Thyroid gland (tissue), 4 donors: ENCODE results near the gene PDGFA. TPM values are rescaled to one million over a fixed set of nuclear protein-coding genes. Genes with fewer than 3 reads are reported as not detected.

Experiments
- DNase-seq, 2 donors: peaks; one replicate each; pipeline ENCODE4 v3.0.0-alpha.2; 2019
- H3K27ac ChIP-seq, 3 donors: fragments of 200-600 bp; sonication (generic); 1 replicate in 2 of 3; 2 replicates in 1 of 3; pipeline ENCODE4 v1.5.1; 2016 to 2019; ENCODE audit warnings: mild to moderate bottlenecking in 1 of 3, moderate library complexity in 1 of 3
- H3K27me3 ChIP-seq: fragments of 200-600 bp; sonication (generic); one replicate; pipeline ENCODE4 v1.5.1; 2019
- H3K36me3 ChIP-seq, 2 donors: fragments of 200-600 bp; sonication (generic); one replicate each; pipeline ENCODE4 v1.5.1; 2016 to 2019
- H3K4me1 ChIP-seq, 2 donors: fragments of 200-600 bp; sonication (generic); one replicate each; pipeline ENCODE4 v1.5.1; 2017 to 2019
- H3K4me3 ChIP-seq, 3 donors: fragments of 200-600 bp; sonication (generic); replicated peaks in 1 of 3; 1 replicate in 2 of 3; 2 replicates in 1 of 3; pipeline ENCODE4 v1.5.1; 2016; ENCODE audit warnings: mild to moderate bottlenecking in 1 of 3
- H3K9me3 ChIP-seq: fragments of 200-600 bp; sonication (generic); one replicate; pipeline ENCODE4 v1.5.1; 2017
- CTCF ChIP-seq, 6 experiments: fragments of 200-600 bp in 3 of 6; fragments of 450-650 bp in 3 of 6; sonication (generic) in 3 of 6; IDR thresholded peaks; one replicate each; pipeline ENCODE4 v1.5.1; 2016 to 2019; ENCODE audit warnings: antibody characterized with exemption in 6 of 6, mild to moderate bottlenecking in 2 of 6, inconsistent platforms in 1 of 6, moderate library complexity in 1 of 6
- POLR2A ChIP-seq, 2 donors: fragments of 450-650 bp; IDR thresholded peaks; one replicate each; pipeline ENCODE4 v1.6.1; 2017; ENCODE audit warnings: antibody characterized with exemption in 2 of 2, mild to moderate bottlenecking in 2 of 2, moderate library complexity in 1 of 2
- WGBS, 2 donors: methylation state at CpG; one replicate each; pipeline ENCODE4 v1.1.5; 2017; 5-methylcytosine and 5-hydroxymethylcytosine counted together
- intact Hi-C: fragments of 100-400 bp; cut with DNase I; formaldehyde crosslinking; loops from one replicate; pipeline ENCODE4 v1.15.1; 2023
- total RNA-seq, 4 donors: library from RNA; depleted of rRNA; stranded (reverse); fragments of >200 nt; gene quantifications; one replicate each; pipeline ENCODE4 v1.2.3, GENCODE V29; 2016

PDGFA gene
- total RNA-seq, 4 donors from 2014 or later, result 6.6 to 20.0 (median 10.8) TPM

GRCh38 chr7:561631-562373 is 42.2 kb upstream of the PDGFA start:
- Histone ChIP-seq H3K27me3 (no peaks in the 10 kb centered on the region), H3K27ac (no peak overlapping the region), H3K4me3 (no peak overlapping the region), H3K36me3 (no peaks in the 10 kb centered on the region), H3K9me3 (no peaks in the 10 kb centered on the region), H3K4me1 (no peaks in the 10 kb centered on the region)
- TF ChIP-seq POLR2A (IDR thresholded peaks at IDR 0.05), result no peak
- no peak for TF ChIP-seq CTCF (IDR thresholded peaks at IDR 0.05)
- no peak for DNase-seq
- 72 to 75% methylated on average over 9 to 20 of the region's 44 CpGs for WGBS, 2 donors
- intact Hi-C loops, result no loop called here

- intact Hi-C loops, result no loop called here
- DNase-seq, result no peak
- TF ChIP-seq CTCF (IDR thresholded peaks at IDR 0.05), result no peak
- no peak for TF ChIP-seq POLR2A (IDR thresholded peaks at IDR 0.05)
- Histone ChIP-seq H3K27me3 (no peaks in the 10 kb centered on the region), H3K9me3 (no peaks in the 10 kb centered on the region), H3K36me3 (no peaks in the 10 kb centered on the region), H3K27ac (no peak overlapping the region), H3K4me1 (no peaks in the 10 kb centered on the region), H3K4me3 (no peak overlapping the region)
- 78 to 82% methylated on average over 21 of the region's 21 CpGs for WGBS, 2 donors
Observed at GRCh38 chr7:560966-561630, 41.5 kb upstream of the PDGFA start.

GRCh38 chr7:559396-559705 is 39.7 kb upstream of the PDGFA start:
- H3K9me3 ChIP-seq, result no peaks in the 10 kb centered on the region
- intact Hi-C loops, result no loop called here
- 94 to 96% methylated on average over 12 to 21 of the region's 21 CpGs for WGBS, 2 donors
- no peaks in the 10 kb centered on the region for H3K36me3 ChIP-seq
- DNase-seq, result no peak
- TF ChIP-seq CTCF (IDR thresholded peaks at IDR 0.05) (no peak), POLR2A (IDR thresholded peaks at IDR 0.05) (no peak)
- no peak overlapping the region for H3K27ac ChIP-seq
- no peak overlapping the region for H3K4me3 ChIP-seq
- no peaks in the 10 kb centered on the region for H3K27me3 ChIP-seq
- no peaks in the 10 kb centered on the region for H3K4me1 ChIP-seq

GRCh38 chr7:557558-557881 is 37.9 kb upstream of the PDGFA start:
- no peaks in the 10 kb centered on the region for H3K9me3 ChIP-seq
- no peaks in the 10 kb centered on the region for H3K4me1 ChIP-seq
- DNase-seq, result no peak
- H3K27ac ChIP-seq, result no peak overlapping the region
- H3K4me3 ChIP-seq, result no peak overlapping the region
- intact Hi-C loops, result no loop called here
- no peaks in the 10 kb centered on the region for H3K36me3 ChIP-seq
- 83 to 85% methylated on average over 12 of the region's 12 CpGs for WGBS, 2 donors
- H3K27me3 ChIP-seq, result no peaks in the 10 kb centered on the region
- no peak for TF ChIP-seq CTCF (IDR thresholded peaks at IDR 0.05)
- TF ChIP-seq POLR2A (IDR thresholded peaks at IDR 0.05), result no peak

- intact Hi-C loops, result no loop called here
- no peak overlapping the region for H3K4me3 ChIP-seq
- H3K9me3 ChIP-seq, result no peaks in the 10 kb centered on the region
- H3K36me3 ChIP-seq, result no peaks in the 10 kb centered on the region
- TF ChIP-seq POLR2A (IDR thresholded peaks at IDR 0.05) (no peak), CTCF (IDR thresholded peaks at IDR 0.05) (no peak)
- 94 to 98% methylated on average over 10 to 23 of the region's 32 CpGs for WGBS, 2 donors
- DNase-seq, result no peak
- H3K27ac ChIP-seq, result no peak overlapping the region
- H3K27me3 ChIP-seq, result no peaks in the 10 kb centered on the region
- H3K4me1 ChIP-seq, result no peaks in the 10 kb centered on the region
Observed at GRCh38 chr7:556837-557557, 37.4 kb upstream of the PDGFA start.
